ENCODE data around the gene CDH23.

The CDH23 gene

DNA sequence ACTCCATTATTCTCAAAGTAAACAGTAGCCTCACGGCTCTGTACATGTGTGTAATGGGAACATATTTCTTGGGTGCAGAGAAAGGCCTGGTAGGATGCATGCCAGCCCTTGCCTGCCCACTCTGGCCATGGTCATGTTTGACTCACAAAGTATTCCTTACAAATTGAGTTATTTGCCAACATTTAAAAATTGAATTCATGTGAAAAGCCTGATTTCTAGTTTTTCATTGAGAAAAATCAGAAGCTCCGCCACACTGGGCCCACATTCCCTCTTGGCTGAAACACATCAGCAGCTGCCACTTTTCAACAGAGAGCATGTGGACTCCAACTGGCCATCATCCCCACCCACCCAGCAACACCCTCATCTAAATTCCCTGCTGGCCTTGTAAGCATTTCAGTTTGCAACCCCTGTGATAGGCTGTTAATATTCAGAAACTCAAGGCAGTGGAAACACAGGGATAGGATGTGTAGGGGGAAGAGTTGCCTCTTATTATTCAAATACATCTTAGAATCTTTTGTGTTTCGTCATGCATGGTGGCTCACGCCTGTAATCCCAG is 40.9 kb downstream of the CDH23 start:
- Histone ChIP-seq H3K36me3 (replicated peaks) (no peaks in the 10 kb centered on the region), H3K4me1 (no peaks in the 10 kb centered on the region), H3K27me3 (ENCODE audit: low read depth) (no peaks in the 10 kb centered on the region), H3K9me3 (no peaks in the 10 kb centered on the region), H3K4me3 (no peak overlapping the region)
- no peak for DNase-seq (ENCODE audit: low spot score in 2 of 2)
- in situ Hi-C loops (cut with MboI; ENCODE audit: low sequenced_read_pairs): no loop called here

GRCh38 chr10:71438761-71439160 is 42.0 kb downstream of the CDH23 start:
- Histone ChIP-seq H3K9me3 (no peaks in the 10 kb centered on the region), H3K27me3 (ENCODE audit: low read depth) (no peaks in the 10 kb centered on the region), H3K4me1 (no peaks in the 10 kb centered on the region), H3K36me3 (replicated peaks) (no peaks in the 10 kb centered on the region), H3K4me3 (no peak overlapping the region)
- no peak for DNase-seq (ENCODE audit: low spot score in 2 of 2)
- in situ Hi-C loops (cut with MboI; ENCODE audit: low sequenced_read_pairs): no loop called here

DNA sequence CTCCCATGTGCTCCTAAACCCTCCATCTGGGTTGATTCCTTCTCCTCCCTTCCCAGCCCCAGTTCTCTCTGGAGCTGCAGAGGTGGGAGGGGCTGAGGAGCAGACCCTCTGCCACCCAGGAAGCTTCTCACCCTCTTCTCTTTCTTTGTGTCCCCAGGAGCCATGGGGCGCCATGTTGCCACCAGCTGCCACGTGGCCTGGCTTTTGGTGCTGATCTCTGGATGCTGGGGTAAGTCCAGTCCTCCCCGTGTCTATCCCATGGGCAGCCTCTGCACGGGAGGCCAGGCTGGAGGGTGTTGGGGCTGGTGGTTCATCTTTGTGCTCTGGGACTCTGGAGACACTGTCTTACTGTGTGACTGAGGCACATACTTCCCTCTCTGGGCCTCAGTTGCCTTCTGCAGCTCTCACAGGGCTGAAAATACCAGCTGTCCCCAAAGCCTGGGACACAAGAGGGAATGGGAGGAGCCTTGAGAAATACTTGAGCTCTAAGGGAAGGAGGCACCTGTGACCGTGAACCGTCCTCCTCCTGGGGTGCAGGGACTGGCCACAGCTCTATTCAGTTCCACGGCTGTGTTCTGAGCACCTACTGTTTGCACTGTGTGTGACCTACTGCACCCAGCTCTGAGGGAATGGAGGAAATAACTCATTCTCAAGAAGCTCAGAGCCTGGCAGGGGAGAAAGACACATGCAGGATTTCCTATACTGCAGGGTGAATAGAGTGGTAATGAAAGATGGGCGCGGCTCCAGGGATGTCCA is 43.1 kb downstream of the CDH23 start:
- no peaks in the 10 kb centered on the region for H3K36me3 ChIP-seq (replicated peaks)
- H3K4me3 ChIP-seq: no peak overlapping the region
- no peaks in the 10 kb centered on the region for H3K9me3 ChIP-seq
- in situ Hi-C loops (cut with MboI; ENCODE audit: low sequenced_read_pairs): no loop called here
- no peak for DNase-seq (ENCODE audit: low spot score in 2 of 2)
- no peaks in the 10 kb centered on the region for H3K27me3 ChIP-seq (ENCODE audit: low read depth)
- H3K4me1 ChIP-seq: no peaks in the 10 kb centered on the region

- H3K4me1 ChIP-seq: no peaks in the 10 kb centered on the region
- in situ Hi-C loops (cut with MboI; ENCODE audit: low sequenced_read_pairs): no loop called here
These were observed 43.9 kb downstream of the CDH23 start for GRCh38 chr10:71440506-71441035.

GRCh38 chr10:71442000-71442399 is 45.3 kb downstream of the CDH23 start:
- DNase-seq (ENCODE audit: low spot score in 2 of 2): no peak
- in situ Hi-C loops (cut with MboI; ENCODE audit: low sequenced_read_pairs): no loop called here
- H3K4me1 ChIP-seq: no peaks in the 10 kb centered on the region
- H3K9me3 ChIP-seq: no peaks in the 10 kb centered on the region
- H3K27me3 ChIP-seq (ENCODE audit: low read depth): no peaks in the 10 kb centered on the region
- H3K4me3 ChIP-seq: no peak overlapping the region
- H3K36me3 ChIP-seq (replicated peaks): no peaks in the 10 kb centered on the region

More at GRCh38 chr10:71440506-71441035, 43.9 kb downstream of the CDH23 start:
- Histone ChIP-seq H3K36me3 (replicated peaks) (no peaks in the 10 kb centered on the region), H3K9me3 (no peaks in the 10 kb centered on the region), H3K4me3 (no peak overlapping the region), H3K27me3 (ENCODE audit: low read depth) (no peaks in the 10 kb centered on the region)
- DNase-seq (ENCODE audit: low spot score in 2 of 2): no peak

- Histone ChIP-seq H3K9me3 (no peaks in the 10 kb centered on the region), H3K4me1 (no peaks in the 10 kb centered on the region), H3K27me3 (ENCODE audit: low read depth) (no peaks in the 10 kb centered on the region), H3K36me3 (replicated peaks) (no peaks in the 10 kb centered on the region), H3K4me3 (no peak overlapping the region)
- DNase-seq (ENCODE audit: low spot score in 2 of 2): no peak
- in situ Hi-C loops (cut with MboI; ENCODE audit: low sequenced_read_pairs): no loop called here
These were observed 46.3 kb downstream of the CDH23 start for GRCh38 chr10:71442859-71443570.

GRCh38 chr10:71443676-71444075 is 47.0 kb downstream of the CDH23 start:
- in situ Hi-C loops (cut with MboI; ENCODE audit: low sequenced_read_pairs): no loop called here
- no peaks in the 10 kb centered on the region for H3K36me3 ChIP-seq (replicated peaks)
- no peaks in the 10 kb centered on the region for H3K4me1 ChIP-seq
- no peaks in the 10 kb centered on the region for H3K27me3 ChIP-seq (ENCODE audit: low read depth)
- no peaks in the 10 kb centered on the region for H3K9me3 ChIP-seq
- no peak overlapping the region for H3K4me3 ChIP-seq
- no peak for DNase-seq (ENCODE audit: low spot score in 2 of 2)

- in situ Hi-C loops (cut with MboI; ENCODE audit: low sequenced_read_pairs): no loop called here
These were observed 47.7 kb downstream of the CDH23 start for GRCh38 chr10:71444284-71445054.

GRCh38 chr10:71447676-71448075 is 51.0 kb downstream of the CDH23 start:
- H3K4me1 ChIP-seq: no peaks in the 10 kb centered on the region
- DNase-seq (ENCODE audit: low spot score in 2 of 2): no peak
- H3K4me3 ChIP-seq: no peak overlapping the region
- in situ Hi-C loops (cut with MboI; ENCODE audit: low sequenced_read_pairs): no loop called here
- H3K27me3 ChIP-seq (ENCODE audit: low read depth): no peaks in the 10 kb centered on the region
- H3K36me3 ChIP-seq (replicated peaks): no peaks in the 10 kb centered on the region
- no peaks in the 10 kb centered on the region for H3K9me3 ChIP-seq

More at GRCh38 chr10:71444284-71445054, 47.7 kb downstream of the CDH23 start:
- no peak overlapping the region for H3K4me3 ChIP-seq
- no peaks in the 10 kb centered on the region for H3K9me3 ChIP-seq
- no peaks in the 10 kb centered on the region for H3K27me3 ChIP-seq (ENCODE audit: low read depth)
- no peaks in the 10 kb centered on the region for H3K4me1 ChIP-seq
- no peak for DNase-seq (ENCODE audit: low spot score in 2 of 2)
- H3K36me3 ChIP-seq (replicated peaks): no peaks in the 10 kb centered on the region

DNA sequence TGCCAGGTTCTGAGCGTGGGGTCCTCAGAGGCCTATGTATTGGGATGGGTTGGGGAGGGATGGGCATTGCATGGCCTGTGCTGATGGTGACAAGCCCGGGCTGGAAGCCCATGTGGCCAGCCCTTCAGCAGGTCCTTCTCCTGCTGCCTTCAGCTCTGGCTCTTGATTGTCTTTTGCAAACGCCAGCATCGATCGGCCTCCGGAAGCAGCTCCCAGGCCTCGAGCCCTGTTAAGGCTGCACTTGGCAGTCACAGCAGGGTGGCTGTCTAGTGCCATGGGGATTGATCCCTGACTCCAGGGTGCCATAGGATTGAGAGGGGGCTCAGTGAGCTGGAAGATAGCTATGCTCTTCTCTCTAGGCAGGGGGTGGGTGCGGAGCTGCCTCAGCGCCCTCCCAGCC is 51.4 kb downstream of the CDH23 start:
- DNase-seq (ENCODE audit: low spot score in 2 of 2): no peak
- in situ Hi-C loops (cut with MboI; ENCODE audit: low sequenced_read_pairs): no loop called here
- Histone ChIP-seq H3K27me3 (ENCODE audit: low read depth) (no peaks in the 10 kb centered on the region), H3K36me3 (replicated peaks) (no peaks in the 10 kb centered on the region), H3K4me3 (no peak overlapping the region), H3K9me3 (no peaks in the 10 kb centered on the region), H3K4me1 (no peaks in the 10 kb centered on the region)

GRCh38 chr10:71449026-71449425 is 52.3 kb downstream of the CDH23 start:
- H3K4me1 ChIP-seq: no peaks in the 10 kb centered on the region
- H3K9me3 ChIP-seq: no peaks in the 10 kb centered on the region
- DNase-seq (ENCODE audit: low spot score in 2 of 2): no peak
- H3K4me3 ChIP-seq: no peak overlapping the region
- in situ Hi-C loops (cut with MboI; ENCODE audit: low sequenced_read_pairs): no loop called here
- no peaks in the 10 kb centered on the region for H3K36me3 ChIP-seq (replicated peaks)
- no peaks in the 10 kb centered on the region for H3K27me3 ChIP-seq (ENCODE audit: low read depth)

DNA sequence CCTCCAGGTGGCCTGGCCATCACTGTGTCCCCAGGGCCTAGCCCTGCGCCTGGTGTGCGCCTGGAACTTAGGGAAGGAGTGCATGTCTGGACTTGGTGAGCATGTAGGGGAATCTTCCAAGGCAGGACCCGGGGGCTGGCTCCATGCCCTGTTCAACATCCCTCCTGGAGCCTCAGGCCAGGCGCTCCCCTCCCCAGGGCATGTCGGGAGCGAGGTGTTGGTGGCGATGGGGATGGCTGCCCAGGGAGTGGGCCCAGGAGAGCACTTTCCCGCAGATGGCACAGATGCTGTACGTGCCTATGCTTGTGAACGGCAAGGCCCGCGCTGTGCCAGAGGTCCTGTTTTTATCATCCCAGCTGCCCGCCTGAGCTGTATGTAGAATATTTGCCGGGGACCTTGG is 55.0 kb downstream of the CDH23 start:
- Histone ChIP-seq H3K9me3 (no peaks in the 10 kb centered on the region), H3K27me3 (ENCODE audit: low read depth) (0 out of 2 replicates have a peak, but pooled peaks cover 3% of the 10 kb centered on the region), H3K4me1 (no peaks in the 10 kb centered on the region), H3K36me3 (replicated peaks) (no peaks in the 10 kb centered on the region), H3K4me3 (no peak overlapping the region)
- in situ Hi-C loops (cut with MboI; ENCODE audit: low sequenced_read_pairs): no loop called here
- DNase-seq (ENCODE audit: low spot score in 2 of 2): no peak

DNA sequence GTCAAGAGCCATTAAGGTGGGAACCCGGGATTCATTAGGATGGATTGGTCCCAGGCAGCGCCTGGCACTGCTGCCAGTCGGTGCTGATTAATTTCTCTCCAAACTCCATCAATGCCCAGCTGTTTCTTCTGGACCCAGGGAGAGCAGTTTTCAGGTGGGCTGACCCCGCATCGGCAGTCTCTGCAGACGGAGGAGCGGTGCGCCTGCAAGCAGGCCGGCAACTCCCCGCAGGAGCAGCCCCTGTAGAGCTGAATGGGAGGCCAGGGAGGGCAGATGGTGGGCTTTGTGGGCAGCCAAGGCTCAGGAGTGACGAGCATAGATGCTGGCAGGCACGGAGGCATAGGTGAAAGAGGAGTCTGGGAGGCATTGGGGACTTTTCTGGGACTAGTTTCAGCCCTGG is 56.5 kb downstream of the CDH23 start:
- no peak for DNase-seq (ENCODE audit: low spot score in 2 of 2)
- H3K36me3 ChIP-seq (replicated peaks): no peaks in the 10 kb centered on the region
- H3K4me3 ChIP-seq: no peak overlapping the region
- no peaks in the 10 kb centered on the region for H3K9me3 ChIP-seq
- in situ Hi-C loops (cut with MboI; ENCODE audit: low sequenced_read_pairs): no loop called here
- H3K4me1 ChIP-seq: no peaks in the 10 kb centered on the region
- 0 out of 2 replicates have a peak, but pooled peaks cover 6% of the 10 kb centered on the region for H3K27me3 ChIP-seq (ENCODE audit: low read depth)

All from HAP-1 (cell line).